Liver (tissue), 9 donors: ENCODE data around the gene CACNA1E. TPM values are rescaled to one million over a fixed set of nuclear protein-coding genes. Genes with fewer than 3 reads are reported as not detected.

Source experiments
- DNase-seq: peaks from one replicate; pipeline ENCODE4 v3.0.0-alpha.2; 2017; ENCODE audit warnings: low spot score
- H3K27ac ChIP-seq, 2 donors: one replicate each; pipeline ENCODE4 v1.7.0; 2013; ENCODE audit warnings: inconsistent platforms in 2 of 2, low read length in 2 of 2, control low read depth in 1 of 2, low read depth in 1 of 2, mild to moderate bottlenecking in 1 of 2
- H3K27me3 ChIP-seq, 4 donors: one replicate each; pipeline versions ENCODE4 v1.6.1 to v1.7.0; 2013; ENCODE audit warnings: low read length in 3 of 4, inconsistent platforms in 1 of 4, mild to moderate bottlenecking in 1 of 4, moderate library complexity in 1 of 4; ENCODE audit not compliant: control insufficient read depth in 4 of 4, insufficient read depth in 4 of 4
- H3K36me3 ChIP-seq, 4 donors: one replicate each; pipeline versions ENCODE4 v1.6.1 to v1.7.0; 2013; ENCODE audit warnings: low read length in 3 of 4, mild to moderate bottlenecking in 3 of 4, low read depth in 1 of 4, moderate library complexity in 1 of 4; ENCODE audit not compliant: control insufficient read depth in 4 of 4, insufficient read depth in 3 of 4
- H3K4me1 ChIP-seq, 4 donors: one replicate each; pipeline versions ENCODE4 v1.6.1 to v1.7.0; 2013; ENCODE audit warnings: low read length in 3 of 4, mild to moderate bottlenecking in 3 of 4, moderate library complexity in 1 of 4; ENCODE audit not compliant: control insufficient read depth in 4 of 4, insufficient read depth in 4 of 4
- H3K4me3 ChIP-seq, 3 donors: one replicate each; pipeline versions ENCODE4 v1.6.1 to v1.7.0; 2013; ENCODE audit warnings: low read length in 3 of 3, control low read depth in 1 of 3, low read depth in 1 of 3, mild to moderate bottlenecking in 1 of 3
- H3K9ac ChIP-seq, 2 donors: one replicate each; pipeline ENCODE4 v1.7.0; 2013; ENCODE audit warnings: low read length in 2 of 2, mild to moderate bottlenecking in 2 of 2, moderate library complexity in 2 of 2, control low read depth in 1 of 2, low read depth in 1 of 2
- H3K9me3 ChIP-seq, 4 donors: one replicate each; pipeline versions ENCODE4 v1.6.1 to v1.7.0; 2013; ENCODE audit warnings: low read length in 3 of 4; ENCODE audit not compliant: control insufficient read depth in 4 of 4
- EGR1 ChIP-seq, 2 donors: IDR thresholded peaks; 2 replicates each; pipeline ENCODE4 v1.6.1; 2016 to 2018; ENCODE audit warnings: antibody characterized with exemption in 2 of 2, low read depth in 2 of 2
- FOXA1 ChIP-seq: IDR thresholded peaks from 2 replicates; pipeline ENCODE4 v1.6.1; 2016; ENCODE audit warnings: antibody characterized with exemption
- FOXA2 ChIP-seq: IDR thresholded peaks from 2 replicates; pipeline ENCODE4 v1.6.1; 2016; ENCODE audit warnings: antibody characterized with exemption
- GABPA ChIP-seq, 2 donors: IDR thresholded peaks in 1 of 2; conservative IDR thresholded peaks in 1 of 2; 2 replicates each; pipeline ENCODE4 v1.6.1; 2016; ENCODE audit warnings: antibody characterized with exemption in 2 of 2, mild to moderate bottlenecking in 1 of 2, moderate library complexity in 1 of 2
- HNF4A ChIP-seq, 2 donors: conservative IDR thresholded peaks; 2 replicates each; pipeline ENCODE4 v1.6.1; 2016; ENCODE audit warnings: antibody characterized with exemption in 2 of 2, mild to moderate bottlenecking in 2 of 2
- HNF4G ChIP-seq: IDR thresholded peaks from 2 replicates; pipeline ENCODE4 v1.6.1; 2016; ENCODE audit warnings: antibody characterized with exemption
- JUND ChIP-seq, 2 donors: IDR thresholded peaks; 2 replicates each; pipeline ENCODE4 v1.6.1; 2016; ENCODE audit warnings: antibody characterized with exemption in 2 of 2
- NR2F2 ChIP-seq: IDR thresholded peaks from 2 replicates; pipeline ENCODE4 v1.6.1; 2016; ENCODE audit warnings: antibody characterized with exemption
- RAD21 ChIP-seq, 2 donors: IDR thresholded peaks; 2 replicates each; pipeline ENCODE4 v1.6.1; 2016; ENCODE audit warnings: antibody characterized with exemption in 2 of 2, mild to moderate bottlenecking in 2 of 2
- RXRA ChIP-seq, 2 donors: IDR thresholded peaks; 2 replicates each; pipeline ENCODE4 v1.6.1; 2017 to 2018; ENCODE audit warnings: antibody characterized with exemption in 2 of 2, mild to moderate bottlenecking in 1 of 2
- SP1 ChIP-seq: IDR thresholded peaks from 2 replicates; pipeline ENCODE4 v1.6.1; 2018; ENCODE audit warnings: antibody characterized with exemption, mild to moderate bottlenecking
- TAF1 ChIP-seq: conservative IDR thresholded peaks from 2 replicates; pipeline ENCODE4 v1.6.1; 2016; ENCODE audit warnings: antibody characterized with exemption, mild to moderate bottlenecking
- YY1 ChIP-seq: IDR thresholded peaks from 2 replicates; pipeline ENCODE4 v1.6.1; 2016; ENCODE audit warnings: antibody characterized with exemption, mild to moderate bottlenecking
- WGBS: extraction: QIAGEN DNeasy Blood & Tissue Kit; methylation state at CpG from one replicate; pipeline ENCODE4 v1.1.7; 2013; 5-methylcytosine and 5-hydroxymethylcytosine counted together
- polyA plus RNA-seq, 2 donors: library from polyadenylated mRNA; stranded (reverse) in 1 of 2; unstranded in 1 of 2; fragments of 200-250 nt in 1 of 2; fragments of >200 nt in 1 of 2; fragmentation: Nextera tagmentation in 1 of 2; extraction: Ambion mirVana in 1 of 2; gene quantifications; one replicate each; pipeline versions ENCODE4 v1.2.1 to v1.2.3, GENCODE V29; 2013 to 2015
- total RNA-seq, 2 donors: library from RNA; depleted of rRNA; stranded (reverse); fragments of >200 nt; gene quantifications; one replicate each; pipeline ENCODE4 v1.2.3, GENCODE V29; 2014
- TF ChIP-seq, protein P1 (sequence below): IDR thresholded peaks from 2 replicates; pipeline ENCODE4 v1.6.1; 2016; ENCODE audit warnings: antibody characterized with exemption
- TF ChIP-seq, protein P2 (sequence below): IDR thresholded peaks from 2 replicates; pipeline ENCODE4 v1.6.1; 2016; ENCODE audit warnings: antibody characterized with exemption
- TF ChIP-seq, protein P3 (sequence below): IDR thresholded peaks from 2 replicates; pipeline ENCODE4 v1.6.1; 2016; ENCODE audit warnings: antibody characterized with exemption, mild to moderate bottlenecking
- TF ChIP-seq, protein P4 (sequence below): IDR thresholded peaks from 2 replicates; pipeline ENCODE4 v1.6.1; 2016; ENCODE audit warnings: antibody characterized with exemption
- TF ChIP-seq, protein P5 (sequence below): fragments of 150-350 bp; IDR thresholded peaks from 2 replicates; pipeline ENCODE4 v1.5.1; 2017; ENCODE audit warnings: improper control_type of control experiment, low read depth, low read length; ENCODE audit not compliant: missing input control
- donor health status: healthy.
- donor health status: healthy.
- donor health status: healthy.
- donor health status: healthy.
- donor health status: healthy.

CACNA1E gene
- total and polyA plus RNA-seq, 4 donors = under 0.01 to 0.08 (median 0.01) TPM; not detected in 1

DNA sequence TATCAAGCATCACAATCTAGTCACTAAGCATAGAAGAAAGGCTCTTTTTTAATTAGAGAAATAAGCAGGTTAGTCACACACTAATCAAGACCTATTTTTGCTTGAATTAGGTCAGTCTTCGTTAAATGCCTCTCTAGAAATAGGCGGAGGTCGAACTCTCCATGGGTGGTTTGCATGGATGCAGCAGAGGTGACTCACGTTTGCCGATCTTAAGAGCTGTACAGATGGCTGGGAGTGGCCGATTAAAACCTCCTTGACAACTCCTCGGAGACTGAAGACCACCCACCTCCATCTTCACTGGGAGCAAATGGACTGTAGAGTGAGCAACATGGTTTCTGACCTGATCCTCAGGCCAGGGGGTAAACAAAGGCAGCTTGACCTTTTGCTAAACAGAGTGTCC is 328.9 kb downstream of the CACNA1E start:
- no peaks in the 10 kb centered on the region for H3K4me1 ChIP-seq
- peaks cover 0 to 4% (median under 1%) of the 10 kb centered on the region in 4 donors for H3K9me3 ChIP-seq
- peaks cover 0 to 5% (median 0%) of the 10 kb centered on the region in 4 donors for H3K27me3 ChIP-seq
- H3K4me3 ChIP-seq = no peak overlapping the region
- WGBS = 79% methylated on average over 7 of the region's 7 CpGs
- no peaks in the 10 kb centered on the region for H3K36me3 ChIP-seq
- no peak overlapping the region for H3K9ac ChIP-seq
- TF ChIP-seq, protein P1, sequence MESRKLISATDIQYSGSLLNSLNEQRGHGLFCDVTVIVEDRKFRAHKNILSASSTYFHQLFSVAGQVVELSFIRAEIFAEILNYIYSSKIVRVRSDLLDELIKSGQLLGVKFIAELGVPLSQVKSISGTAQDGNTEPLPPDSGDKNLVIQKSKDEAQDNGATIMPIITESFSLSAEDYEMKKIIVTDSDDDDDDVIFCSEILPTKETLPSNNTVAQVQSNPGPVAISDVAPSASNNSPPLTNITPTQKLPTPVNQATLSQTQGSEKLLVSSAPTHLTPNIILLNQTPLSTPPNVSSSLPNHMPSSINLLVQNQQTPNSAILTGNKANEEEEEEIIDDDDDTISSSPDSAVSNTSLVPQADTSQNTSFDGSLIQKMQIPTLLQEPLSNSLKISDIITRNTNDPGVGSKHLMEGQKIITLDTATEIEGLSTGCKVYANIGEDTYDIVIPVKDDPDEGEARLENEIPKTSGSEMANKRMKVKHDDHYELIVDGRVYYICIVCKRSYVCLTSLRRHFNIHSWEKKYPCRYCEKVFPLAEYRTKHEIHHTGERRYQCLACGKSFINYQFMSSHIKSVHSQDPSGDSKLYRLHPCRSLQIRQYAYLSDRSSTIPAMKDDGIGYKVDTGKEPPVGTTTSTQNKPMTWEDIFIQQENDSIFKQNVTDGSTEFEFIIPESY = no peak
- TF ChIP-seq GABPA (IDR thresholded peaks at IDR 0.05 in 1 of 2, conservative IDR thresholded peaks at IDR 0.05 in 1 of 2) (no peak), TAF1 (no peak), EGR1 (IDR thresholded peaks at IDR 0.05; ENCODE audit: low read depth in 2 of 2) (no peak), YY1 (no peak), NR2F2 (no peak), FOXA2 (no peak), SP1 (no peak), HNF4A (conservative IDR thresholded peaks at IDR 0.05) (no peak), RAD21 (IDR thresholded peaks at IDR 0.05) (no peak)
- TF ChIP-seq, protein P2, sequence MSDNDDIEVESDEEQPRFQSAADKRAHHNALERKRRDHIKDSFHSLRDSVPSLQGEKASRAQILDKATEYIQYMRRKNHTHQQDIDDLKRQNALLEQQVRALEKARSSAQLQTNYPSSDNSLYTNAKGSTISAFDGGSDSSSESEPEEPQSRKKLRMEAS = no peak
- TF ChIP-seq, protein P3, sequence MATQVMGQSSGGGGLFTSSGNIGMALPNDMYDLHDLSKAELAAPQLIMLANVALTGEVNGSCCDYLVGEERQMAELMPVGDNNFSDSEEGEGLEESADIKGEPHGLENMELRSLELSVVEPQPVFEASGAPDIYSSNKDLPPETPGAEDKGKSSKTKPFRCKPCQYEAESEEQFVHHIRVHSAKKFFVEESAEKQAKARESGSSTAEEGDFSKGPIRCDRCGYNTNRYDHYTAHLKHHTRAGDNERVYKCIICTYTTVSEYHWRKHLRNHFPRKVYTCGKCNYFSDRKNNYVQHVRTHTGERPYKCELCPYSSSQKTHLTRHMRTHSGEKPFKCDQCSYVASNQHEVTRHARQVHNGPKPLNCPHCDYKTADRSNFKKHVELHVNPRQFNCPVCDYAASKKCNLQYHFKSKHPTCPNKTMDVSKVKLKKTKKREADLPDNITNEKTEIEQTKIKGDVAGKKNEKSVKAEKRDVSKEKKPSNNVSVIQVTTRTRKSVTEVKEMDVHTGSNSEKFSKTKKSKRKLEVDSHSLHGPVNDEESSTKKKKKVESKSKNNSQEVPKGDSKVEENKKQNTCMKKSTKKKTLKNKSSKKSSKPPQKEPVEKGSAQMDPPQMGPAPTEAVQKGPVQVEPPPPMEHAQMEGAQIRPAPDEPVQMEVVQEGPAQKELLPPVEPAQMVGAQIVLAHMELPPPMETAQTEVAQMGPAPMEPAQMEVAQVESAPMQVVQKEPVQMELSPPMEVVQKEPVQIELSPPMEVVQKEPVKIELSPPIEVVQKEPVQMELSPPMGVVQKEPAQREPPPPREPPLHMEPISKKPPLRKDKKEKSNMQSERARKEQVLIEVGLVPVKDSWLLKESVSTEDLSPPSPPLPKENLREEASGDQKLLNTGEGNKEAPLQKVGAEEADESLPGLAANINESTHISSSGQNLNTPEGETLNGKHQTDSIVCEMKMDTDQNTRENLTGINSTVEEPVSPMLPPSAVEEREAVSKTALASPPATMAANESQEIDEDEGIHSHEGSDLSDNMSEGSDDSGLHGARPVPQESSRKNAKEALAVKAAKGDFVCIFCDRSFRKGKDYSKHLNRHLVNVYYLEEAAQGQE = no peak
- TF ChIP-seq, protein P4, sequence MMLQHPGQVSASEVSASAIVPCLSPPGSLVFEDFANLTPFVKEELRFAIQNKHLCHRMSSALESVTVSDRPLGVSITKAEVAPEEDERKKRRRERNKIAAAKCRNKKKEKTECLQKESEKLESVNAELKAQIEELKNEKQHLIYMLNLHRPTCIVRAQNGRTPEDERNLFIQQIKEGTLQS = no peak
- no peak for DNase-seq
- H3K27ac ChIP-seq = no peak overlapping the region

DNA sequence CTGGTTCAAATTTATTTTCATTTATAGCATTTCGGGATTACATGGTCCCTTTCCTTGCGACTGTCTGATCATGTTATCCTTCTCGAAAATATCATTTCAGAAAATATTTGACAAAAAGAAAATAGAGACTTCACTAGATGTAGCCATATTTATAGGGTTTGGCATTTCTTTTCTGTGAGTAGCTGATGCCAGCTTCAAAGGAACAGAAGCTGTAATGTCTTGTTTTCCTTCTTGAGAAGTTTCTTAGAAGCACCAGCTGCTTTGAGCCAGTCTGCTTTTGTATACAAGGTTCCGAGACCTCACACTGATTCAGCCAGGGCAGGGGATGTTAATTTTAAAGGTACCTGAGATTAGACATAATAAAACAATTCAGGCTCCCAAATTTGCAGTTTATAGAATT is 329.9 kb downstream of the CACNA1E start:
- Histone ChIP-seq H3K27ac (no peak overlapping the region), H3K4me1 (no peaks in the 10 kb centered on the region), H3K9me3 (peaks cover 0 to 4% (median under 1%) of the 10 kb centered on the region in 4 donors), H3K9ac (no peak overlapping the region), H3K36me3 (no peaks in the 10 kb centered on the region), H3K27me3 (peaks cover 0 to 5% (median 0%) of the 10 kb centered on the region in 4 donors), H3K4me3 (no peak overlapping the region)
- 70% methylated on average over 4 of the region's 4 CpGs for WGBS
- no peak for TF ChIP-seq TAF1
- TF ChIP-seq HNF4G = no peak
- no peak for TF ChIP-seq RAD21 (IDR thresholded peaks at IDR 0.05)
- no peak for TF ChIP-seq FOXA2
- TF ChIP-seq JUND (IDR thresholded peaks at IDR 0.05) = no peak
- TF ChIP-seq GABPA (IDR thresholded peaks at IDR 0.05 in 1 of 2, conservative IDR thresholded peaks at IDR 0.05 in 1 of 2) = no peak
- TF ChIP-seq EGR1 (IDR thresholded peaks at IDR 0.05; ENCODE audit: low read depth in 2 of 2) = no peak
- TF ChIP-seq, protein P3 = no peak
- no peak for TF ChIP-seq YY1
- TF ChIP-seq SP1 = no peak
- TF ChIP-seq, protein P1 = no peak
- no peak for TF ChIP-seq NR2F2
- no peak for TF ChIP-seq FOXA1
- no peak for TF ChIP-seq HNF4A (conservative IDR thresholded peaks at IDR 0.05)
- TF ChIP-seq, protein P5, sequence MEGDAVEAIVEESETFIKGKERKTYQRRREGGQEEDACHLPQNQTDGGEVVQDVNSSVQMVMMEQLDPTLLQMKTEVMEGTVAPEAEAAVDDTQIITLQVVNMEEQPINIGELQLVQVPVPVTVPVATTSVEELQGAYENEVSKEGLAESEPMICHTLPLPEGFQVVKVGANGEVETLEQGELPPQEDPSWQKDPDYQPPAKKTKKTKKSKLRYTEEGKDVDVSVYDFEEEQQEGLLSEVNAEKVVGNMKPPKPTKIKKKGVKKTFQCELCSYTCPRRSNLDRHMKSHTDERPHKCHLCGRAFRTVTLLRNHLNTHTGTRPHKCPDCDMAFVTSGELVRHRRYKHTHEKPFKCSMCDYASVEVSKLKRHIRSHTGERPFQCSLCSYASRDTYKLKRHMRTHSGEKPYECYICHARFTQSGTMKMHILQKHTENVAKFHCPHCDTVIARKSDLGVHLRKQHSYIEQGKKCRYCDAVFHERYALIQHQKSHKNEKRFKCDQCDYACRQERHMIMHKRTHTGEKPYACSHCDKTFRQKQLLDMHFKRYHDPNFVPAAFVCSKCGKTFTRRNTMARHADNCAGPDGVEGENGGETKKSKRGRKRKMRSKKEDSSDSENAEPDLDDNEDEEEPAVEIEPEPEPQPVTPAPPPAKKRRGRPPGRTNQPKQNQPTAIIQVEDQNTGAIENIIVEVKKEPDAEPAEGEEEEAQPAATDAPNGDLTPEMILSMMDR = no peak
- TF ChIP-seq RXRA (IDR thresholded peaks at IDR 0.05) = no peak
- no peak for DNase-seq
